NB4 (cell line): Measurements from ENCODE around the gene MYRF.
A peak's percentile ranks its signal among the peaks of the same experiment; 100 is the strongest.

Experiments
- DNase-seq: peaks from one replicate; pipeline ENCODE4 v3.0.0; 2010; ENCODE audit warnings: low read depth
- H3K4me3 ChIP-seq: one replicate; pipeline ENCODE4 v1.5.1; 2011; ENCODE audit warnings: mild to moderate bottlenecking, low read depth, low read length, moderate library complexity
- MYC ChIP-seq: IDR thresholded peaks from 2 replicates; pipeline ENCODE4 v1.6.1; 2011; ENCODE audit warnings: low read depth, low read length
- POLR2A ChIP-seq: IDR thresholded peaks from 2 replicates; pipeline ENCODE4 v1.6.1; 2011; ENCODE audit warnings: mild to moderate bottlenecking; ENCODE audit not compliant: insufficient read length; ENCODE audit errors: extremely low read depth
- TF ChIP-seq, protein P1 (sequence below): IDR thresholded peaks from 2 replicates; pipeline ENCODE4 v1.6.1; 2011; ENCODE audit warnings: low read depth, low read length
- TF ChIP-seq, protein P2 (sequence below): IDR thresholded peaks from one replicate; pipeline ENCODE4 v1.5.1; 2012; ENCODE audit warnings: low read depth, low read length

The MYRF gene

DNA sequence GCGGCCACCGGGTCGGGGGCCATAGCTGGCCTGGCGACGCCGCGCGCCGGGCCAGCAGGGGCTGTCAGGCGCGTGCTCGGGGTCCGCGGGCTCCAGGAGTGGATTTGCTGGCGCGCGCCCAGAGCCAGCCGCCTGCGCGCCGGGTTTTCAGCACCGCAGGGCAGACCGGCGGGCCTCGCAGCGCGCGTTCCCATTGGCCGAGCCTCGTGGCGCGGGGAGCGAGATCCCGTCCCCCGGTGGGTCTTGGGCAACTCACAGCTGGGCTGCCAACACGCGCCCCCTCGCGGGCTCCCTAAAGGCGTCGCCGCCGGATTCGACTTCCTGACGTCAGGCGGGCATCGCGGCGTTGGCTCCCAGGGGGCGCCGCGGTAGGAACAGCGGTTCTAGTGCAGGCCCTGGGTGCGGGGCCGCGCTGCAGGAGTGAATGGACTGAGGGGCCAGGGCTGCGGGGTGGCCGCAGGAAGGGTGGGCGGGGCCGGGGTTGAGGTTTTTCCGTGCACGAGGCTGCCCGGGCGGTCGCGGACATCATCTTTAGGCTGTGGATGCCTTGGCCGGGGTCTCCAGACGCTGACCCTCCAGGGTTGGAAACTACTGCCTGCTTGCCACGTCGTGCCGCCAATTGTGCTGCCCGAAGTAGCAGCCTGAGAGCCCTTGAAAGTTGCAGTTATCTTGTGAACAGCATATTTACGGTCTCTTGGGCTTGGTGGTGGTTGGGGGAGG is 64.5 kb downstream of the MYRF start, which contains the start of gene FADS1:
FADS1 (minus strand) TSS at position 268 of the 720 bp plus-strand sequence; CDS start at position 194, 74 bp downstream.
- TF ChIP-seq POLR2A (peak; percentile 57), MYC (peak; percentile 89)
- TF ChIP-seq, protein P1, sequence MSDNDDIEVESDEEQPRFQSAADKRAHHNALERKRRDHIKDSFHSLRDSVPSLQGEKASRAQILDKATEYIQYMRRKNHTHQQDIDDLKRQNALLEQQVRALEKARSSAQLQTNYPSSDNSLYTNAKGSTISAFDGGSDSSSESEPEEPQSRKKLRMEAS, result peak; percentile 84
- TF ChIP-seq, protein P2, sequence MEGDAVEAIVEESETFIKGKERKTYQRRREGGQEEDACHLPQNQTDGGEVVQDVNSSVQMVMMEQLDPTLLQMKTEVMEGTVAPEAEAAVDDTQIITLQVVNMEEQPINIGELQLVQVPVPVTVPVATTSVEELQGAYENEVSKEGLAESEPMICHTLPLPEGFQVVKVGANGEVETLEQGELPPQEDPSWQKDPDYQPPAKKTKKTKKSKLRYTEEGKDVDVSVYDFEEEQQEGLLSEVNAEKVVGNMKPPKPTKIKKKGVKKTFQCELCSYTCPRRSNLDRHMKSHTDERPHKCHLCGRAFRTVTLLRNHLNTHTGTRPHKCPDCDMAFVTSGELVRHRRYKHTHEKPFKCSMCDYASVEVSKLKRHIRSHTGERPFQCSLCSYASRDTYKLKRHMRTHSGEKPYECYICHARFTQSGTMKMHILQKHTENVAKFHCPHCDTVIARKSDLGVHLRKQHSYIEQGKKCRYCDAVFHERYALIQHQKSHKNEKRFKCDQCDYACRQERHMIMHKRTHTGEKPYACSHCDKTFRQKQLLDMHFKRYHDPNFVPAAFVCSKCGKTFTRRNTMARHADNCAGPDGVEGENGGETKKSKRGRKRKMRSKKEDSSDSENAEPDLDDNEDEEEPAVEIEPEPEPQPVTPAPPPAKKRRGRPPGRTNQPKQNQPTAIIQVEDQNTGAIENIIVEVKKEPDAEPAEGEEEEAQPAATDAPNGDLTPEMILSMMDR, result peak; percentile 66
- peak; percentile 99 for DNase-seq
- peak within 1 kb of the TSS; percentile 72 for H3K4me3 ChIP-seq

DNA sequence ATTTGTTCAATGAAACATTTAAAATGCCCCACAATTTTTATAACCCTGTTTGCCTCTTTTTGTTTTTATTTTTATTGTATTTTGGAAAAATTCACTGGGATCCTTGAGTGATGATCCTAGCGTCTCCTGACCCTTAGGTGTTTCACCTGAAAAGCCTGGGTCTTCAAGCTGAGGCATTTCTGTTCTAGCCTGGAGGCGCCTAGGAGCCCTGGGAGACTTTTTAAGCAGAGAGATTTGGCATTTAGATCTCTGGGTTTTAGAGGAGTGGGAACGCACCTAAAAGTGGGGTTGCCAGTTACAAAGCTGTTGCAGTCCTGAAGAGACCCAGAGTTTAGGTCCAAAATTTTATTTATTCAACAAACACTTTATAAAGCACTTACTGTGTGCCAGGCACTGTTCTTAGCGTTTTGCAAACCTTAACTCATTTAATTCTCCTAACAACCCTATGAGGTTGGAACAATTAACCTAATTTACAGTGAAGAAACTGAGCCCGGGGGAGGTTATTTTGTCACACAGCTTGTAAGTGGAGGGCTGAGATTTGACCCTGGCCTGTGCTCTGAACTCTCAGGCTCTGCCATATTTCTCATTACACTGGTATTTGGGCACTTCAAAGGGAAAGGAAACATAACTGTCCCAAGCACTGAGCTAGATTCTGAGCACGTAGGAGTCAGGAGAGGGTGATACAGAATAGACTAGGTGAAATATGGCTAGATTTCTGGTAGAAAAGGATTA is 65.2 kb downstream of the MYRF start:
- DNase-seq, result no peak
- peak overlapping the region; percentile 57 for H3K4me3 ChIP-seq
- TF ChIP-seq, protein P1, result no peak
- TF ChIP-seq, protein P2, result no peak
- TF ChIP-seq POLR2A, result no peak
- no peak for TF ChIP-seq MYC

DNA sequence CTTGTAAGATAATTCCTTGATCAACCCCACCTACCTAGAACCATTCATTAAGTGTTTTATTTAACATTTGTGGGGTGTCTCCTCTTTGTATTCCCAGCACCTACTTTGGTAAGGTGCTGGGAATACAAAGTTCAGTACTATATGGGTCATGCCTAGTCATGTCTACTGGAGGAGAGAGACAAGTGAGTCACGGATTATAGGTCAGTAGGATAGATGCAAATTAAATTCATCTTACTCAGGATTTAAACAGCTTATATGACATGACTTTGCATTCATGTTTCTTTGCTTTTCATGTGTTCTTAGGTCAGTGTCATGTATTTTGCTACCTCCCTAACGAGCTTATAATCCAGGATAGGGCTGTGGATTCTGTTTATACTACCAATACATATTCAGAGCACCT is 67.7 kb downstream of the MYRF start:
- DNase-seq, result no peak
- TF ChIP-seq POLR2A, result no peak
- TF ChIP-seq, protein P2, result no peak
- TF ChIP-seq, protein P1, result no peak
- no peak for TF ChIP-seq MYC
- no peak overlapping the region for H3K4me3 ChIP-seq

DNA sequence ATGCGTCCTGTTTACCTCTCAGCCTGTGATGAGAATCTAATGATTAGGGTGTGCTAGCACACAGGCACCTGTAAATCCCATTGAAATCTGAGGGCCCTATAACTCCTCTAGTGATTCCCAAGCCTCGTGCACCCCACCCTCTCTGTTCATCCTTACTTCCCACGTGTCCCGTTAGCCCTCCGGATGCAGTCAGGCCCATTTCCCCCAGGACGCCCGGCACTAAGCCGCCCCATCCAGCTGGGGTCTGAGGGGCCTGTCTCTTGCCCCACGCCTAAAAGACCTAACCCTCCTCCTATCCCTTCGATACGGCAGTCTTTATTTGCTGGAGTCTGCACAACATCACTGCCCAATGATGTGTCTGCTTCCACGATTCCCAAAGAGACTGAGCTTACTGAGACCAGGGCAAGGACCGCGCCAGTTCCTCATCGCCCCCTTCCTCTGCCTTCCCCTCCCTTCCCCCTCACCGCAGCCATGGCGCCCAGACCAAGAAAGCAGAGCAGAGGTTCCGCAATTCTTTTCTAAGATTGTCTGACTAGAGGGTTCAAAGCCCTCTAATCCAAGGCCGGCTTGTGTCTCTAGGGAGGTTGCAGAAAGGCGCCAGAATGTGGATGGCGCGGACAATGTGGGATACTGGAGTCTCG is 74.6 kb downstream of the MYRF start:
- DNase-seq, result peak; percentile 88
- no peak for TF ChIP-seq MYC
- TF ChIP-seq, protein P2, result no peak
- no peak for TF ChIP-seq POLR2A
- TF ChIP-seq, protein P1, result peak; percentile 61
- H3K4me3 ChIP-seq, result peak overlapping the region; percentile 74

DNA sequence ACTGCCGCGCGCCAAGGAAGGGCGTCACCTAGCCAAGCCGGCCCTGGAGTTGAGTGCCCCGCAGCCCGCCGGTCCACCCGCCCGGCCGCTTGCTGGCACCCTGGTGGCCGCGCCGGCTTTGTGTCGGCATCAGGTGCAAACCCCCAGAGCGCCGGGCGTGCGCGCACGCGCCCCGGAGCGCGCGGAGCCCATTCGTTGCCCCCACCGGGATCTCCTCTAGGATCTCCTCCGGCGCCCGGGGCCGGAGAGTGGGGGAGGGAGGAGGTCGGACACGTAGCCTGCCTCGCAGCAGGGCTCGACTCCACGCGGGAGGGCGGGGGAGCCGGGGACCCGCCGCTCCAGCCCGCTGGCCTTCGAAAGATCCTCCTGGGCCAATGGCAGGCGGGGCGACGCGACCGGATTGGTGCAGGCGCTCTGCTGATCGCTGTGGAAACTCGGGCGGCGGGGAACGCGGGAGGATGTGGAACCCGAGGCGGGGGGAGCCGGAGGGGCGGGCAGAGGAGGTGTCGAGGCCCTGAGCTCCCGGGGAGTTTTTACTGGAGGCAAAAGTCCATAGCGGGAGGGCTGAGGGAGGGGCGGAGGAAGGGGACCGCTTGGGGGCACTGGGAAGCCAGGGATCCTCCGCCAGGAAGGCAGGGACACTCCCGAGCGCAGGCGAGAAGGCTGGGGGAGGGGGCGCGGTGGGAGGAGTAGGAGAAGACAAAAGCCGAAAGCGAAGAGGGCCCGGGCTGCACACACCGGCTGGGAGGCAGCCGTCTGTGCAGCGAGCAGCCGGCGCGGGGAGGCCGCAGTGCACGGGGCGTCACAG is 75.3 kb downstream of the MYRF start, which contains the start of gene FADS2:
FADS2 (plus strand) TSS at position 730 of the 808 bp plus-strand sequence. CDS start 91 bp downstream, outside the sequence.
- DNase-seq, result peak; percentile 98
- peak within 1 kb of the TSS; percentile 74 for H3K4me3 ChIP-seq
- TF ChIP-seq, protein P1, result peak; percentile 57
- TF ChIP-seq POLR2A (peak; percentile 79), MYC (peak; percentile 79)
- TF ChIP-seq, protein P2, result peak; percentile 4
